A549 treated with DMSO at 1 μM for 4 hours (cell line): Measurements from ENCODE around the gene SSNA1. TPM values are rescaled to one million over a fixed set of nuclear protein-coding genes. Genes with fewer than 3 reads are reported as not detected.

Experiments used
- total RNA-seq: library from RNA; stranded (reverse); fragments of 200-300 nt; extraction: Qiagen RNA extraction; gene quantifications from 5 replicates; pipeline ENCODE4 v1.2.3, GENCODE V29; 2022; ENCODE audit warnings: low read depth

SSNA1 gene, protein sequence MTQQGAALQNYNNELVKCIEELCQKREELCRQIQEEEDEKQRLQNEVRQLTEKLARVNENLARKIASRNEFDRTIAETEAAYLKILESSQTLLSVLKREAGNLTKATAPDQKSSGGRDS
- 108 to 146 TPM (median 135 TPM) in 5 replicates for total RNA-seq

DNA sequence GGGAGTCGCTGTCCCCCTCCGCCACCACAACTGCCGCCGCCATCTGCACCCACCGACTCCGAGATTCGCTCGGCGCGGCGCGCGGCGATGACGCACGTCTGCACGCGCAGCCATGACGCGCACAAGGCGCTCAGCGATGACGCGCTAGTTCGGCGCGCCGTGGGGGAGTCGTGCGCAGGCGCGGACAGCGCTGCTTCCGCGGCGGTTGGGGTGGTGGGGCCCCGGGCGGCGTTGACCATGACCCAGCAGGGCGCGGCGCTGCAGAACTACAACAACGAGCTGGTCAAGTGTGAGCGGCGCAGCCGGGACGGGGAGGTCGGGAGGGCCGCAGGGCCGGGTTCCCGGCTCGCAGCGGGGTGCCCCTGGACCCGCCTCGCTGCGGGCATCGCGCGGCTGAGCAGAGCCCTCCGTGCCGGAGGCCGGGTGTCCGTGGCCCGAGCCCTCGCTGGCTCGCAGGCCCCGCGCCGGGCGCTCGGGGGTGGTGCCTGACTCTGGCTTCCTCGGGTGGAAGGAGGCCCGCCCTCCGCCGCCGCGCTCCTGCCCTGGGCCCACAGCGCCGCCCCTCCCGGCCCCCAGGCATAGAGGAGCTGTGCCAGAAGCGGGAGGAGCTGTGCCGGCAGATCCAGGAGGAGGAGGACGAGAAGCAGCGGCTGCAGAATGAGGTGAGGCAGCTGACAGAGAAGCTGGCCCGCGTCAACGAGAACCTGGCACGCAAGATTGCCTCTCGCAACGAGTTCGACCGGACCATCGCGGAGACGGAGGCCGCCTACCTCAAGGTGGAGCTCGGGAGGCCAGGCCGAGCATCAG is at the start of gene SSNA1, which contains the start of gene ANAPC2:
Gene SSNA1 (plus strand): TSS at position 187 of the 807 bp plus-strand sequence. CDS start 51 bp downstream, at position 238.
Gene ANAPC2 (minus strand): TSS at position 71 of the 807 bp plus-strand sequence. CDS start 28 bp downstream, at position 43.

DNA sequence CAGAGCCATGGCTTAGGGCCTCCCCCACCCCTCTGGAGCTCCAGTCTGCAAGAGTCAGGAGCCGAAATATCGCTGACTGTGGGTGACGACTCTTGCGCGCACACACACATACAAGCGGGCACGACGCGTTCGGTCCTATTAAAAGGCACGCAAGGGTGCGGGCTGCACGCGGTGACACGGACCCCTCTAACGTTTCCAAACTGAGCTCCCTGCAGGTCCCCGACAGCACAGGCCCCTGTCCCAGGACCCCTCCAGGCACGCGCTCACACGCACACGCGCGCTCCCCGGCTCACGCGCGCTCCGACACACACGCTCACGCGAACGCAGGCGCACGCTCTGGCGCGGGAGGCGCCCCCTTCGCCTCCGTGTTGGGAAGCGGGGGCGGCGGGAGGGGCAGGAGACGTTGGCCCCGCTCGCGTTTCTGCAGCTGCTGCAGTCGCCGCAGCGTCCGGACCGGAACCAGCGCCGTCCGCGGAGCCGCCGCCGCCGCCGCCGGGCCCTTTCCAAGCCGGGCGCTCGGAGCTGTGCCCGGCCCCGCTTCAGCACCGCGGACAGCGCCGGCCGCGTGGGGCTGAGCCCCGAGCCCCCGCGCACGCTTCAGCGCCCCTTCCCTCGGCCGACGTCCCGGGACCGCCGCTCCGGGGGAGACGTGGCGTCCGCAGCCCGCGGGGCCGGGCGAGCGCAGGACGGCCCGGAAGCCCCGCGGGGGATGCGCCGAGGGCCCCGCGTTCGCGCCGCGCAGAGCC is 49.6 kb upstream of the SSNA1 start, which contains the start of gene GRIN1:
Gene GRIN1 (plus strand): TSS at position 433 of the 746 bp plus-strand sequence. CDS start 333 bp downstream, outside the sequence.

DNA sequence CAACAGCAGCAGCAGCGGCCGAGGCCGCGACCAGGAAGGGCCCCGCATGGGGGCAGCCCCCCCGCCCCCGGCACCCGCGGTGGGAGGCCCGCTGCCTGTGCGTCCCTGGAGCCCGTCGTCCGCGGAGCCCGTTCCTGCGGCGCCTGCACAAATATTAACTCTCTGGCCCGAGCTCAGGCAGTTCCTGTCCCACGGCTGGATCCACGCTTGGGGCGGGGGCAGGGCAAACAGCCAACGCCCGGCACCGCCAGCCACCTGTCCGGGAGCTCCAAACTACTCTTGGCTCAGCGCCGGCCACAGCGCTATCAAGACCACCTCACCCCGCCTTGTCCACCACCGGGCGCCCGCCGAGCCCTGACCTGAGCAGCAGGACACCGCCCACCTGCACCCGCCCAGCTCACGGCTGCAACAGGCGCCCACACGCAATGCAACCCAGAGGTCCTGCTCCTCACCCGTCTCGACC is 18.5 kb upstream of the SSNA1 start, which contains the start of gene LRRC26:
Gene LRRC26 (minus strand): TSS at position 156 of the 463 bp plus-strand sequence. CDS start 108 bp downstream, at position 48.

DNA sequence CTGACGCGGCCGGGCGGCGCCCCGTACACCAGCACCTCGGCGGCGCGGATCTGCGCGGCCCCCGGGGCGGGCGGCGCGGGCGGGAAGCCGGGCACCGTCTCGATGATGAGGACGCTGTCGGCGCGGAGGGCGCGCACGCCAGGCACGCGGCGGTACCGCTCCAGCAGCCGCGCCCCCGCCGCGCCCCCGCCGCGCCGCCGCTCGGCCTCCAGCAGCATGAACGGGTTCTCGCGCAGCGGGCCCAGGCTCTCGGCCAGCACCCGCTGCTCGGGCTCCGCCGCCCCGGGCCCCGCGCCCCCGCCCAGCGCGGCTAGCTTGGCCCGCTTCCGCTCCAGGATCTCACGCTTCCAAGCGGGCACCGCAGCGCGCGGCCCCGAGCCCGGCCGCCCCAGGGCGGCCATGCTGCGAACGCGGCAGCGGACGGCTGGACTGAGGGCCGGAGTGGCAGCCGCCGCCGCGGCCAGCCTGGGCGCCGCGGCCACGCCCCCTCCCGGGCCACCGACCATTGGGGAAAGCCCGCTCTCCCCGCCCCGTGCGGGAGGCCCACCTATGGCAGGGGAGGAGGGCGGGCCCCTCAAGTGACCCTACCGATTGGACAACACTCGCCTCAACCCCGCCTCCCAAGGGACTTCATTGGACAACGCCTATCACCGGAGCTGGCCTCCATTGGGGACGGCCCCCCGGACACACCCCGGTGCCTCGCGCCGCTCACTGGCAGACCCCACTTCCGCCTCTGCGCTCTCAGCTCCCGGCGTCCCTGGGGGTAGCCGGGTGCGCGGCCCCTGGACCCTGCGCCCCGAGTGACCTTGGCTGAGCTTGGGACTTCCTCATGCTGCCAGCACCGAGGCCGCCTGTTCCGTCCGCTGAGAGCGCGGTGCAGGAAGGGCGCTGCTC is 12.1 kb downstream of the SSNA1 start, which contains the start of gene TPRN:
Gene TPRN (minus strand): TSS at position 431 of the 894 bp plus-strand sequence. CDS start 30 bp downstream, at position 401.

DNA sequence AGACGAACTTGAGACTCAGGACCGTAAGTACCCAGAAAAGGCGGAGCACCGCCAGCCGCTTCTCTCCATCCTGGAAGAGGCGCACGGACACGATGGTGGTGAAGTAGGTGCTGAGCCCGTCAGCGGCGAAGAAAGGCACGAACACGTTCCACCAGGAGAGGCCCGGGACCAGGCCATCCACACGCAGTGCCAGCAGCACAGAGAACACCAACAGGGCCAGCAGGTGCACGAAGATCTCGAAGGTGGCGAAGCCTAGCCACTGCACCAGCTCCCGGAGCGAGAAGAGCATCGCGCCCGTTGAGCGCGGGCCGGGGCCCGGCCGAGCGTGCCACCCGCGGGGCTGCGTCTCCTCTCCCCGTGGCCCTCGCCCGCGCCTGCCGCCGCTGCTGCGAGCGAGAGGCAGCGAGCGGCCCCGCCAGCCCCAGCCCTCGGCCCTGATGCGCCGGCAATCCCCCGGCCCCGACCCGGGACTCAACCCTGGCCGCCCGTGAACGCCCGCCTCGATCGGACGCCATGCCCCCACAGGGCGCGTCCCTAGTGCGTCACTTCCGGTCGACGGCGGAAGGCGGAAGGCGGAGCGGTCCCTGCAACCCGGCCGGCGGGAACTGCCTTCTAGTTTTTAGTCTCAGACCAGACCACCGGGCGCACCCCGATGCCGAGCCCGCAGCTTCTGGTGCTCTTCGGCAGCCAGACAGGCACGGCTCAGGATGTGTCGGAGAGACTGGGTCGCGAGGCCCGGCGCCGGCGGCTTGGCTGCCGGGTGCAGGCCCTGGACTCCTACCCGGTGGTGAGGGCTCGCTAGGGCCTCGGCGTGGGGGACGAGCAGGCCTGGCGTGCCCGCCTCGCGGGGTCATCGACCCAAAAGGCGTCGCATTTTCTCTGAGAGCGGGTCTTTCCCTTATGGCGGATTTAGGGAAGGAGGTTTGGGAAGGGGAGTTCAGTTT is 16.9 kb downstream of the SSNA1 start, which contains the start of the genes NDOR1 and TMEM203:
Gene NDOR1 (plus strand): TSS at position 575 of the 944 bp plus-strand sequence. CDS start 78 bp downstream, at position 653.
Gene TMEM203 (minus strand): TSS at position 523 of the 944 bp plus-strand sequence. CDS start 234 bp downstream, at position 289.

DNA sequence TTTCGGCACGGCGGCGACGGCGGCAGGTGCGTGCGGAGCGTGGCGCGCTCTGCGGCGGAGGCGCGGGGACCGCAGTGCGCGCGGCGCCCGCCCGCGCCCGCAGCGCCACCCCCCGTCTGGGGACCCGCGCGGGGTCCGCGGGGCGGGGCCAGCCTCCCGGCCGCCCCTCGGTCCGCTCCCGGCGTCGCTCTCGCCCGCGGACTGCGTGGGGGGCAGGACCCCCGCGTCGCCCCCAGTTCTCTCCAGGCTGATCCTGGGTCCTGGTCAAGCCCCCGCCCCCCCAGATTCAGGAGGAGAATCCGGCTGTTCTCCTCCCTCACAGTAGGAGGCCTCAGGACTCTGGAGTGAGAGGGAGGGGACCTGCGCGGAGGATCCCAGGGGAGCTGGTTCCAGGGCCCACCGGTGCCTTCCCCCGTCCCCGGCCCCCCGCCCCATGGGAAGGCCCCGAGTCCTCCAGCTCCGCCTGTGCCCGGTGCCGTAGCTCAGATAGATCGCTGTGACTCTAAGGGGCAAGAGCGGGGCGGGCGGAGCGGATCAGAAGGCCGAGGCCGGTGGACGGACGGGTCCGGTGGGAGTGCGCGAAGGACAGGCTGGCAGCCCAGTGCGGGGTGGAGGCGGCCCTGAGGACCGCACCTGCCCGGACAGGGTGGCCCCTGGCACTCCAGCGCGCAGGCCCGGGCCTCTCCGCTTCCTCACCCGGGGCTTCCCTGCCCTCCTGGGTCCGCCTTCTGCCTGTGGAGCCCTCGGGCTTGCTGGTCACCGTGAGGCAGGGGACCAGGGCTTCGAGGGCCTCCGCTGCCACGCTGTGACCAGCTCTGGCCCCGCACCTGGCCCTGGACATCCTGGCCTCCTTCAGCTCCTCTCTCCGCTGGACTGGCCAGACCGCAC is 34.0 kb downstream of the SSNA1 start, which contains the start of gene RNF208:
Gene RNF208 (minus strand): TSS at position 51 of the 888 bp plus-strand sequence. CDS start 1,028 bp downstream, outside the sequence.

DNA sequence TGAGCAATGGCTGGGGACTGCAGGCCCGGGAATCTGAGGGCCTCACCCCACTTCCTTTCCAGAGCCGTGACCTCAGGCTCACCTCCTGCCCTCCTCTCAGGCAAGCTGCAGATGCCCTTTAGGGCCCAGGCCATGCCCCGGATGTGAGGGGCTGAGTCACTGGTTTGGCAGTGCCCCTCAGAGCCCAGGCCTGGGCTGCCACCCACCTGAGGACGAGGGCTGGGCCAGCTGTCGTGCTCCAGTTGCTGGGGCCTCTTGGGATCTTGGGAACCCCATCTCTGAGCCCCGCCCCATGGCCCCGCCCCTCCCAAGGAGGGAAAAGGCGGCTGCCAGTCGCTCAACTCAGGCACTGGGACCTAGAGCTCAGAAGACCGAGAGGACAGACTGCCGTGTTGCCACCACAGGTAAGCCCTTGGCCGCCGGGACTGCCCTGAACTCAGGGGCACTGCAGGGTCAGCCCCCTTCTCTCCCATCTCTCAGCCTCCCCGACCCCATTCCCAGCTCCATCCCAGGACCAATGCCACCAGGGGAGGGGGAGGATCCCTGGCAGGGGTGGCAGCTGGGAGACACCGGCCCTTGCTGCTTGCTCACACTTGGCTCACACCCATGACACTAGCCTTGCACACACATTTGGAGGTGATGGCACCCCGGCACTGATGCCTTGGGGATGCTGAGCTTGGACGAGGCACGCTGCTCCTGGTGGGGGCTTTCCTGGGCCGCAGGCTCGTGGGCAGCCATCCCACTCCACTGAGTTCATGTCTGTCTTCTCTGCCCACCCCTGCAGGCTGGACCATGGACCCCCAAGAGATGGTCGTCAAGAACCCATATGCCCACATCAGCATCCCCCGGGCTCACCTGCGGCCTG is 36.6 kb downstream of the SSNA1 start, which contains the start of gene CYSRT1:
Gene CYSRT1 (plus strand): TSS at position 345 of the 865 bp plus-strand sequence. CDS start 448 bp downstream, at position 793.

DNA sequence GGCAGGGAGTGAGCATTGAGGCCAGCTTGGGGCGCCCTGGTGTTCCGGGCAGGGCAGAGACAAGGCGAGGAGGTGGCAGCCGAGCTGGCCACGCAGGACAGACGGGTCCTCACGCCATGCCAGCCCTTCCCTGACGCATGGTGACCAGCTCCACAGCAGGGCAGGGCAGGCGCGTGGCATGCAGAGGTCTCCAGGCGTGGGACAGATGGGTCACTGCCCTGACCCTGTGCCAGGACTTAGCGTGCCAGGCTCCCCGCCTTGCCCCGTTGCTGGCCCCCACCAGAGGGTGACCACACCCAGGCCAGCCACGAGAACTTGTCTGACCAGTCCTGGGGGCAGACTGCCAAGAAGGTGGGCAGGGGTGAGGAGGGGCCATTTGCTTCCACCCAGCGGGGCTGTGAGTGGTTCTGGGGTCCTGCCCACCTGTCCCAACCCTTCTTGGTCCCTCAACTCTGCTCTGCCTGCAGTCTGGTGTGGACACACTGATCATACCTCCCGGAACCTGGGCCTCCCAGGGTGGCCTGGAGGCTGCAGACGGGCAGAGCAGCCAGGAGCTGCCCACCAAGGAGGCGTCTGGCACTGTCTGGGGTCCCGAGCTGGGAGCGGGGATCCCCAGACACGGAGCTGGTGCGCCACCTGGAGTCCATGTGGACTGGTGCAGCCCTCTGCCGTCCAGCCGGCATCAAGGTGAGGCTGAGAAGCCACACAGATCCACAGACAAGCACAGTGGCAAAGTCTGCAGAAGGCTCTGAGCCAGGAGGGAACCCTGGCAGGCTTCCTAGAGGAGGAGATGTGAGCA is 38.8 kb downstream of the SSNA1 start, which contains the start of gene RNF224:
Gene RNF224 (plus strand): TSS at position 449 of the 799 bp plus-strand sequence. CDS start 834 bp downstream, outside the sequence.

DNA sequence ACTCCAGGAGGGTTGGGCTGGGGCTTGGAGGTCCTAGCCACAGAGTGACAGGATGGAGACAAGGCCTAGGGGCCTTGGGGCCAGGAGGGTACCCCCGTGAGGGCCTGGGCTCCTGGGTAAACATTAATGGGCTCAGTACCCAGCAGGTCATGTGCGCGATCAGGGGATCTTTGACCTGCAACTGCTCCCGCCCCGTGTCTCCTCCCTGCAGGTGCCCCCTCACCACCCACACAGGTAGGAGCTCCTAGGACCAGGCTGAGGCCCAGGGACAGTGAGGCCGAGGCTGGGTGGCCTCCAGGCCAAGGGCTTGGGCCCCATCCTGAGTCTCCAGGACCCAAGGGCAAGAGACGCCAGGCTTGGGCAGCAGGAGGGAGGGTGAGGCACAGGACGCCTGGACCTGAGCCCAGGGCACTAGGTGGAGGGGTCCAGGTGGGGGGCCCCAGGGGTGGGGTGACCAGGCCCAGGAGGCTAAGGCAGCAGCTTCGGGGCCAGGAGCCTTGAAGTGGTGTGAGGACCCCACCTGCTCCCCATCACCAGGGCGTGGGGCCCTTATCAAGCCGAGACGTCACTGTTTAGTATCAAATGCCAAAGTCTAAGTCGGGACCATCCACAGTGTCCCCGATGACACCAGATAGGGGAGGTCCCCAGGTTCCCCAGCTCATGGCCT is 42.4 kb downstream of the SSNA1 start, which contains the start of gene SLC34A3:
Gene SLC34A3 (plus strand): TSS at position 197 of the 667 bp plus-strand sequence. CDS start 802 bp downstream, outside the sequence.

Other genes starting within 250 kb of the SSNA1 start
- gene FBXW5, start 243.9 kb upstream of the SSNA1 start, total RNA-seq = 67.1 to 97.1 TPM (median 91.2 TPM) in 5 replicates
- 0.71 to 1.5 TPM (median 1.1 TPM) in 5 replicates for gene C8G, start 243.4 kb upstream of the SSNA1 start, total RNA-seq
- 0.95 to 1.9 TPM (median 1.4 TPM) in 5 replicates for gene LCN12, start 236.4 kb upstream of the SSNA1 start, total RNA-seq
- 0.28 to 0.37 TPM (median 0.33 TPM) in 3 of 5 replicates, not detected in the others for gene PTGDS, start 211.2 kb upstream of the SSNA1 start, total RNA-seq
- gene LCNL1, start 205.7 kb upstream of the SSNA1 start, total RNA-seq = 0.02 to 0.10 TPM (median 0.05 TPM) in 3 of 5 replicates, not detected in the others
- 44.8 to 86.6 TPM (median 72.0 TPM) in 5 replicates for gene PAXX, start 196.3 kb upstream of the SSNA1 start, total RNA-seq
- 2.2 to 2.7 TPM (median 2.6 TPM) in 5 replicates for gene CLIC3, start 192.1 kb upstream of the SSNA1 start, total RNA-seq
- gene ABCA2, start 160.4 kb upstream of the SSNA1 start, total RNA-seq = 19.3 to 29.0 TPM (median 25.8 TPM) in 5 replicates
- 0.12 TPM in 1 of 5 replicates, not detected in the others for gene FUT7, start 156.6 kb upstream of the SSNA1 start, total RNA-seq
- gene NPDC1, start 142.5 kb upstream of the SSNA1 start, total RNA-seq = 43.4 to 83.2 TPM (median 74.9 TPM) in 5 replicates
- 0.67 to 0.95 TPM (median 0.82 TPM) in 5 replicates for gene ENTPD2, start 134.6 kb upstream of the SSNA1 start, total RNA-seq
- gene SAPCD2, start 118.1 kb upstream of the SSNA1 start, total RNA-seq = 15.1 to 29.3 TPM (median 23.8 TPM) in 5 replicates
- 10.5 to 16.3 TPM (median 11.5 TPM) in 5 replicates for gene UAP1L1, start 111.2 kb upstream of the SSNA1 start, total RNA-seq
- 44.5 to 52.7 TPM (median 47.9 TPM) in 5 replicates for gene MAN1B1, start 101.7 kb upstream of the SSNA1 start, total RNA-seq
- gene DPP7, start 73.9 kb upstream of the SSNA1 start, total RNA-seq = 73.1 to 121 TPM (median 107 TPM) in 5 replicates
- 0.10 to 0.62 TPM (median 0.57 TPM) in 5 replicates for gene GRIN1, start 49.5 kb upstream of the SSNA1 start, total RNA-seq
- 0.26 to 1.5 TPM (median 1.0 TPM) in 5 replicates for gene LRRC26, start 18.6 kb upstream of the SSNA1 start, total RNA-seq
- gene TMEM210, start 16.6 kb upstream of the SSNA1 start, total RNA-seq = not detected in 5 replicates
- gene ANAPC2, start 116 bp upstream of the SSNA1 start, total RNA-seq = 24.3 to 40.2 TPM (median 35.5 TPM) in 5 replicates
- 6.0 to 10.7 TPM (median 9.6 TPM) in 5 replicates for gene TPRN, start 12.1 kb downstream of the SSNA1 start, total RNA-seq
- 32.6 to 45.1 TPM (median 44.4 TPM) in 5 replicates for gene TMEM203, start 17.0 kb downstream of the SSNA1 start, total RNA-seq
- gene NDOR1, start 17.0 kb downstream of the SSNA1 start, total RNA-seq = 12.5 to 19.9 TPM (median 19.0 TPM) in 5 replicates
- gene RNF208, start 33.6 kb downstream of the SSNA1 start, total RNA-seq = 1.2 to 2.7 TPM (median 1.8 TPM) in 5 replicates
- gene CYSRT1, start 36.5 kb downstream of the SSNA1 start, total RNA-seq = 3.2 to 4.2 TPM (median 3.6 TPM) in 5 replicates
- 0.08 to 0.16 TPM (median 0.14 TPM) in 5 replicates for gene RNF224, start 38.8 kb downstream of the SSNA1 start, total RNA-seq
- 0.07 to 0.14 TPM (median 0.11 TPM) in 4 of 5 replicates, not detected in the other for gene SLC34A3, start 42.2 kb downstream of the SSNA1 start, total RNA-seq
- gene TUBB4B, start 52.6 kb downstream of the SSNA1 start, total RNA-seq = 639 to 790 TPM (median 684 TPM) in 5 replicates
- gene STPG3, start 62.6 kb downstream of the SSNA1 start, total RNA-seq = not detected in 5 replicates
- 44.5 to 62.3 TPM (median 53.7 TPM) in 5 replicates for gene NELFB, start 66.7 kb downstream of the SSNA1 start, total RNA-seq
- gene TOR4A, start 89.0 kb downstream of the SSNA1 start, total RNA-seq = 18.6 to 28.5 TPM (median 28.1 TPM) in 5 replicates
- 3.5 to 5.6 TPM (median 5.4 TPM) in 5 replicates for gene NRARP, start 113.6 kb downstream of the SSNA1 start, total RNA-seq
- gene EXD3, start 234.5 kb downstream of the SSNA1 start, total RNA-seq = 5.5 to 6.9 TPM (median 6.3 TPM) in 5 replicates
- gene NOXA1, start 234.7 kb downstream of the SSNA1 start, total RNA-seq = 0.66 to 1.7 TPM (median 1.4 TPM) in 5 replicates